GM23338 (cell line): ENCODE data around the gene NRXN2. TPM values are rescaled to one million over a fixed set of nuclear protein-coding genes. Genes with fewer than 3 reads are reported as not detected.

Experiments used
- ATAC-seq: fragments of 200-7000 bp; cut with Tn5 transposase; 3 replicates; pipeline ENCODE4 v1.9.1; 2020
- DNase-seq: peaks from one replicate; pipeline ENCODE4 v3.0.0-alpha.2; 2015; ENCODE audit warnings: low spot score
- H2AFZ ChIP-seq: fragments of 200-600 bp; sonication (generic); 2 replicates; pipeline ENCODE4 v1.8.0; 2016; ENCODE audit warnings: antibody characterized with exemption, mild to moderate bottlenecking, moderate library complexity
- H3F3A ChIP-seq: fragments of 200-600 bp; sonication (generic); replicated peaks from 2 replicates; pipeline ENCODE4 v1.8.0; 2017; ENCODE audit warnings: antibody characterized with exemption, mixed run types, low read depth
- H3K27ac ChIP-seq: fragments of 200-600 bp; sonication (generic); 2 replicates; pipeline ENCODE4 v1.6.1; 2016; ENCODE audit warnings: low read depth
- H3K27me3 ChIP-seq: fragments of 200-600 bp; sonication (generic); 2 replicates; pipeline ENCODE4 v1.8.0; 2016; ENCODE audit warnings: mild to moderate bottlenecking, mixed run types, moderate library complexity; ENCODE audit not compliant: insufficient read depth
- H3K36me3 ChIP-seq: fragments of 200-600 bp; sonication (generic); 2 replicates; pipeline ENCODE4 v1.8.0; 2016; ENCODE audit warnings: mild to moderate bottlenecking; ENCODE audit not compliant: insufficient read depth
- H3K4me1 ChIP-seq: fragments of 200-600 bp; sonication (generic); 2 replicates; pipeline ENCODE4 v1.8.0; 2016; ENCODE audit warnings: mild to moderate bottlenecking, moderate library complexity; ENCODE audit not compliant: insufficient read depth
- H3K4me2 ChIP-seq: fragments of 200-600 bp; sonication (generic); 2 replicates; pipeline ENCODE4 v1.7.1; 2017; ENCODE audit warnings: mixed run types
- H3K4me3 ChIP-seq: fragments of 200-600 bp; sonication (generic); 2 replicates; pipeline ENCODE4 v1.6.1; 2016; ENCODE audit warnings: mixed run types
- H3K79me2 ChIP-seq: fragments of 200-600 bp; sonication (generic); replicated peaks from 2 replicates; pipeline ENCODE4 v1.8.0; 2017; ENCODE audit warnings: mild to moderate bottlenecking; ENCODE audit not compliant: insufficient read depth
- H3K9me2 ChIP-seq: fragments of 200-600 bp; sonication (generic); 2 replicates; pipeline ENCODE4 v1.8.0; 2017; ENCODE audit not compliant: insufficient read depth
- H4K20me1 ChIP-seq: fragments of 200-600 bp; sonication (generic); replicated peaks from 2 replicates; pipeline ENCODE4 v1.8.0; 2017; ENCODE audit warnings: mild to moderate bottlenecking; ENCODE audit not compliant: insufficient read depth
- H3K27ac Mint-ChIP-seq: 2 replicates; pipeline ENCODE4 v1.8.0; 2020; ENCODE audit warnings: inconsistent platforms, mild to moderate bottlenecking, moderate library complexity, mixed read lengths
- H3K27me3 Mint-ChIP-seq: 3 replicates; pipeline ENCODE4 v1.8.0; 2022; ENCODE audit warnings: low read depth, mild to moderate bottlenecking, moderate library complexity, mixed read lengths, inconsistent platforms; ENCODE audit not compliant: insufficient read depth, poor library complexity
- H3K36me3 Mint-ChIP-seq: 3 replicates; pipeline ENCODE4 v1.8.0; 2021; ENCODE audit warnings: low read depth, mild to moderate bottlenecking, inconsistent platforms, moderate library complexity, mixed read lengths
- H3K4me1 Mint-ChIP-seq: 3 replicates; pipeline ENCODE4 v1.8.0; 2020; ENCODE audit warnings: mild to moderate bottlenecking, inconsistent platforms, mixed read lengths
- H3K4me3 Mint-ChIP-seq: 3 replicates; pipeline ENCODE4 v1.8.0; 2021; ENCODE audit warnings: moderate library complexity, mild to moderate bottlenecking, inconsistent platforms, mixed read lengths
- H3K9me3 Mint-ChIP-seq: 3 replicates; pipeline ENCODE4 v1.8.0; 2020; ENCODE audit warnings: moderate library complexity, mild to moderate bottlenecking, inconsistent platforms, mixed read lengths
- CREB1 ChIP-seq: fragments of 250-450 bp; sonication (Bioruptor Pico); IDR thresholded peaks from 2 replicates; pipeline ENCODE4 v1.5.0; 2020; ENCODE audit warnings: low read depth, mild to moderate bottlenecking, moderate library complexity
- ETS1 ChIP-seq: IDR thresholded peaks from 2 replicates; pipeline ENCODE4 v1.6.1; 2016; ENCODE audit warnings: antibody characterized with exemption
- EZH2 ChIP-seq: fragments of 200-600 bp; sonication (generic); IDR thresholded peaks from one replicate; pipeline ENCODE4 v1.8.0; 2017; ENCODE audit warnings: antibody characterized with exemption, mild to moderate bottlenecking, low read depth; ENCODE audit not compliant: unreplicated experiment
- EZH2phosphoT487 ChIP-seq: fragments of 200-600 bp; sonication (generic); IDR thresholded peaks from one replicate; pipeline ENCODE4 v1.8.1; 2018; ENCODE audit warnings: antibody characterized with exemption; ENCODE audit not compliant: unreplicated experiment
- JUNB ChIP-seq: IDR thresholded peaks from one replicate; pipeline ENCODE4 v1.6.1; 2016; ENCODE audit warnings: antibody characterized with exemption; ENCODE audit not compliant: unreplicated experiment
- NANOG ChIP-seq: IDR thresholded peaks from 2 replicates; pipeline ENCODE4 v1.6.1; 2016; ENCODE audit warnings: antibody characterized with exemption, borderline replicate concordance
- POLR2AphosphoS5 ChIP-seq: IDR thresholded peaks from 2 replicates; pipeline ENCODE4 v1.6.1; 2016; ENCODE audit warnings: antibody characterized with exemption, low read depth
- REST ChIP-seq: IDR thresholded peaks from one replicate; pipeline ENCODE4 v1.6.1; 2018; ENCODE audit warnings: antibody characterized with exemption; ENCODE audit not compliant: unreplicated experiment
- STAT1 ChIP-seq: IDR thresholded peaks from one replicate; pipeline ENCODE4 v1.6.1; 2016; ENCODE audit warnings: antibody characterized with exemption; ENCODE audit not compliant: unreplicated experiment
- ZNF114 ChIP-seq: fragments of 250-450 bp; sonication (Bioruptor Pico); IDR thresholded peaks from 2 replicates; pipeline ENCODE4 v1.5.0; 2020; ENCODE audit warnings: mild to moderate bottlenecking, moderate library complexity
- ZNF331 ChIP-seq: fragments of 250-450 bp; sonication (Bioruptor Pico); IDR thresholded peaks from 2 replicates; pipeline ENCODE4 v1.5.0; 2020; ENCODE audit warnings: low read depth, mild to moderate bottlenecking, moderate library complexity
- polyA plus RNA-seq: library from polyadenylated mRNA; unstranded; fragments of >200 nt; fragmentation: Nextera tagmentation; extraction: Ambion mirVana; gene quantifications from 2 replicates; pipeline ENCODE4 v1.2.1, GENCODE V29; 2016
- total RNA-seq: library from RNA; depleted of rRNA; stranded (reverse); fragments of >200 nt; shearing (Covaris generic); gene quantifications from 2 replicates; pipeline ENCODE4 v1.2.3, GENCODE V29; 2014
- TF ChIP-seq, protein P1 (sequence below): fragments of 250-450 bp; sonication (Bioruptor Pico); IDR thresholded peaks from 2 replicates; pipeline ENCODE4 v1.5.0; 2020; ENCODE audit warnings: mild to moderate bottlenecking, moderate library complexity
- TF ChIP-seq, protein P2 (sequence below), 2 experiments: fragments of 200-600 bp in 1 of 2; sonication (generic) in 1 of 2; conservative IDR thresholded peaks; 2 replicates each; pipeline versions ENCODE4 v1.5.1 to v1.6.1; 2016 to 2017; ENCODE audit warnings: antibody characterized with exemption in 2 of 2, low read depth in 2 of 2, mild to moderate bottlenecking in 2 of 2, moderate library complexity in 1 of 2

NRXN2 gene
- total and polyA plus RNA-seq, 2 experiments from 2014 or later = 3.4 to 17.0 TPM

- no peak overlapping the region for H3K4me2 ChIP-seq
- 0 out of 2 replicates have a peak, but pooled peaks cover 3% of the 10 kb centered on the region for H3K9me2 ChIP-seq
- DNase-seq = no peak
- H3K4me3 ChIP-seq = no peak overlapping the region
- H3K36me3 ChIP-seq = no peaks in the 10 kb centered on the region
- Mint-ChIP-seq H3K36me3 (no peaks in the 10 kb centered on the region; the same call in 2 of the 3 replicates), H3K9me3 (no peaks in the 10 kb centered on the region), H3K4me3 (peak overlapping the region; percentile 16; the same call in 1 of the 3 replicates), H3K27ac (no peak overlapping the region), H3K4me1 (peaks cover 44% of the 10 kb centered on the region), H3K27me3 (peaks cover 13% of the 10 kb centered on the region)
- H3K4me1 ChIP-seq = peaks cover 14% of the 10 kb centered on the region
- no peak overlapping the region for H3K27ac ChIP-seq
- H3K79me2 ChIP-seq = no peaks in the 10 kb centered on the region
- H3K27me3 ChIP-seq = no peaks in the 10 kb centered on the region
- H4K20me1 ChIP-seq = no peaks in the 10 kb centered on the region
- TF ChIP-seq, protein P1, sequence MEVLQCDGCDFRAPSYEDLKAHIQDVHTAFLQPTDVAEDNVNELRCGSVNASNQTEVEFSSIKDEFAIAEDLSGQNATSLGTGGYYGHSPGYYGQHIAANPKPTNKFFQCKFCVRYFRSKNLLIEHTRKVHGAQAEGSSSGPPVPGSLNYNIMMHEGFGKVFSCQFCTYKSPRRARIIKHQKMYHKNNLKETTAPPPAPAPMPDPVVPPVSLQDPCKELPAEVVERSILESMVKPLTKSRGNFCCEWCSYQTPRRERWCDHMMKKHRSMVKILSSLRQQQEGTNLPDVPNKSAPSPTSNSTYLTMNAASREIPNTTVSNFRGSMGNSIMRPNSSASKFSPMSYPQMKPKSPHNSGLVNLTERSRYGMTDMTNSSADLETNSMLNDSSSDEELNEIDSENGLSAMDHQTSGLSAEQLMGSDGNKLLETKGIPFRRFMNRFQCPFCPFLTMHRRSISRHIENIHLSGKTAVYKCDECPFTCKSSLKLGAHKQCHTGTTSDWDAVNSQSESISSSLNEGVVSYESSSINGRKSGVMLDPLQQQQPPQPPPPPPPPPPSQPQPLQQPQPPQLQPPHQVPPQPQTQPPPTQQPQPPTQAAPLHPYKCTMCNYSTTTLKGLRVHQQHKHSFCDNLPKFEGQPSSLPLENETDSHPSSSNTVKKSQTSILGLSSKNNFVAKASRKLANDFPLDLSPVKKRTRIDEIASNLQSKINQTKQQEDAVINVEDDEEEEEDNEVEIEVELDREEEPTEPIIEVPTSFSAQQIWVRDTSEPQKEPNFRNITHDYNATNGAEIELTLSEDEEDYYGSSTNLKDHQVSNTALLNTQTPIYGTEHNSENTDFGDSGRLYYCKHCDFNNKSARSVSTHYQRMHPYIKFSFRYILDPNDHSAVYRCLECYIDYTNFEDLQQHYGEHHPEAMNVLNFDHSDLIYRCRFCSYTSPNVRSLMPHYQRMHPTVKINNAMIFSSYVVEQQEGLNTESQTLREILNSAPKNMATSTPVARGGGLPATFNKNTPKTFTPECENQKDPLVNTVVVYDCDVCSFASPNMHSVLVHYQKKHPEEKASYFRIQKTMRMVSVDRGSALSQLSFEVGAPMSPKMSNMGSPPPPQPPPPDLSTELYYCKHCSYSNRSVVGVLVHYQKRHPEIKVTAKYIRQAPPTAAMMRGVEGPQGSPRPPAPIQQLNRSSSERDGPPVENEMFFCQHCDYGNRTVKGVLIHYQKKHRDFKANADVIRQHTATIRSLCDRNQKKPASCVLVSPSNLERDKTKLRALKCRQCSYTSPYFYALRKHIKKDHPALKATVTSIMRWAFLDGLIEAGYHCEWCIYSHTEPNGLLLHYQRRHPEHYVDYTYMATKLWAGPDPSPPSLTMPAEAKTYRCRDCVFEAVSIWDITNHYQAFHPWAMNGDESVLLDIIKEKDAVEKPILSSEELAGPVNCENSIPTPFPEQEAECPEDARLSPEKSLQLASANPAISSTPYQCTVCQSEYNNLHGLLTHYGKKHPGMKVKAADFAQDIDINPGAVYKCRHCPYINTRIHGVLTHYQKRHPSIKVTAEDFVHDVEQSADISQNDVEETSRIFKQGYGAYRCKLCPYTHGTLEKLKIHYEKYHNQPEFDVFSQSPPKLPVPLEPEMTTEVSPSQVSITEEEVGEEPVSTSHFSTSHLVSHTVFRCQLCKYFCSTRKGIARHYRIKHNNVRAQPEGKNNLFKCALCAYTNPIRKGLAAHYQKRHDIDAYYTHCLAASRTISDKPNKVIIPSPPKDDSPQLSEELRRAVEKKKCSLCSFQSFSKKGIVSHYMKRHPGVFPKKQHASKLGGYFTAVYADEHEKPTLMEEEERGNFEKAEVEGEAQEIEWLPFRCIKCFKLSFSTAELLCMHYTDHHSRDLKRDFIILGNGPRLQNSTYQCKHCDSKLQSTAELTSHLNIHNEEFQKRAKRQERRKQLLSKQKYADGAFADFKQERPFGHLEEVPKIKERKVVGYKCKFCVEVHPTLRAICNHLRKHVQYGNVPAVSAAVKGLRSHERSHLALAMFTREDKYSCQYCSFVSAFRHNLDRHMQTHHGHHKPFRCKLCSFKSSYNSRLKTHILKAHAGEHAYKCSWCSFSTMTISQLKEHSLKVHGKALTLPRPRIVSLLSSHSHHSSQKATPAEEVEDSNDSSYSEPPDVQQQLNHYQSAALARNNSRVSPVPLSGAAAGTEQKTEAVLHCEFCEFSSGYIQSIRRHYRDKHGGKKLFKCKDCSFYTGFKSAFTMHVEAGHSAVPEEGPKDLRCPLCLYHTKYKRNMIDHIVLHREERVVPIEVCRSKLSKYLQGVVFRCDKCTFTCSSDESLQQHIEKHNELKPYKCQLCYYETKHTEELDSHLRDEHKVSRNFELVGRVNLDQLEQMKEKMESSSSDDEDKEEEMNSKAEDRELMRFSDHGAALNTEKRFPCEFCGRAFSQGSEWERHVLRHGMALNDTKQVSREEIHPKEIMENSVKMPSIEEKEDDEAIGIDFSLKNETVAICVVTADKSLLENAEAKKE (CRISPR knock-in tag) = no peak
- TF ChIP-seq, protein P2, sequence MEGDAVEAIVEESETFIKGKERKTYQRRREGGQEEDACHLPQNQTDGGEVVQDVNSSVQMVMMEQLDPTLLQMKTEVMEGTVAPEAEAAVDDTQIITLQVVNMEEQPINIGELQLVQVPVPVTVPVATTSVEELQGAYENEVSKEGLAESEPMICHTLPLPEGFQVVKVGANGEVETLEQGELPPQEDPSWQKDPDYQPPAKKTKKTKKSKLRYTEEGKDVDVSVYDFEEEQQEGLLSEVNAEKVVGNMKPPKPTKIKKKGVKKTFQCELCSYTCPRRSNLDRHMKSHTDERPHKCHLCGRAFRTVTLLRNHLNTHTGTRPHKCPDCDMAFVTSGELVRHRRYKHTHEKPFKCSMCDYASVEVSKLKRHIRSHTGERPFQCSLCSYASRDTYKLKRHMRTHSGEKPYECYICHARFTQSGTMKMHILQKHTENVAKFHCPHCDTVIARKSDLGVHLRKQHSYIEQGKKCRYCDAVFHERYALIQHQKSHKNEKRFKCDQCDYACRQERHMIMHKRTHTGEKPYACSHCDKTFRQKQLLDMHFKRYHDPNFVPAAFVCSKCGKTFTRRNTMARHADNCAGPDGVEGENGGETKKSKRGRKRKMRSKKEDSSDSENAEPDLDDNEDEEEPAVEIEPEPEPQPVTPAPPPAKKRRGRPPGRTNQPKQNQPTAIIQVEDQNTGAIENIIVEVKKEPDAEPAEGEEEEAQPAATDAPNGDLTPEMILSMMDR (conservative IDR thresholded peaks at IDR 0.05; ENCODE audit: low read depth in 2 of 2) = no peak
- TF ChIP-seq STAT1 (no peak), REST (no peak), ZNF331 (no peak), NANOG (no peak), CREB1 (CRISPR knock-in tag) (no peak), JUNB (no peak), ETS1 (no peak), ZNF114 (CRISPR knock-in tag) (no peak), EZH2phosphoT487 (no peak), EZH2 (no peak), POLR2AphosphoS5 (no peak)
- ATAC-seq = no peak
- 0 out of 2 replicates have a peak, but pooled peaks cover 3% of the 10 kb centered on the region for H3F3A ChIP-seq
- H2AFZ ChIP-seq = no peak overlapping the region; the same call in 1 of the 2 replicates
These were observed 162.1 kb downstream of the NRXN2 start for GRCh38 chr11:64560941-64561340.
